Pancreas (tissue), 10 donors: Measurements from ENCODE around the gene MMUT. TPM values are rescaled to one million over a fixed set of nuclear protein-coding genes. Genes with fewer than 3 reads are reported as not detected.

Experiments used
- ATAC-seq, 4 donors: fragments of 200-7000 bp; cut with Tn5 transposase; one replicate each; pipeline versions ENCODE4 v1.8.0 to v1.9.1; 2020; ENCODE audit warnings: mild to moderate bottlenecking in 4 of 4, moderate library complexity in 4 of 4
- DNase-seq, 6 donors: peaks; one replicate each; pipeline ENCODE4 v3.0.0-alpha.2; 2020
- FAIRE-seq: peaks from 2 replicates; lab custom pipeline; 2012; peaks lifted over from hg19 to GRCh38; lab: Jason Lieb, UNC
- H3K27ac ChIP-seq, 4 donors: fragments of 200-600 bp; sonication (generic); 1 replicate in 3 of 4; 2 replicates in 1 of 4; pipeline versions ENCODE4 v1.5.0 to v1.8.0; 2020
- H3K27me3 ChIP-seq, 4 donors: fragments of 200-600 bp; one replicate each; pipeline ENCODE4 v1.8.0; 2021
- H3K36me3 ChIP-seq, 3 donors: fragments of 200-600 bp; sonication (generic) in 1 of 3; one replicate each; pipeline versions ENCODE4 v1.5.0 to v1.8.0; 2020 to 2021
- H3K4me1 ChIP-seq, 3 donors: fragments of 200-600 bp; one replicate each; pipeline ENCODE4 v1.8.0; 2021
- H3K4me3 ChIP-seq, 4 donors: fragments of 200-600 bp; sonication (generic) in 2 of 4; one replicate each; pipeline versions ENCODE4 v1.5.0 to v1.8.0; 2020 to 2021
- H3K9me3 ChIP-seq, 4 donors: fragments of 200-600 bp; one replicate each; pipeline ENCODE4 v1.8.0; 2021
- WGBS, 2 donors: extraction: QIAGEN DNeasy Blood & Tissue Kit; methylation state at CpG; one replicate each; pipeline ENCODE4 v1.1.7; 2013; 5-methylcytosine and 5-hydroxymethylcytosine counted together
- intact Hi-C, 3 donors: fragments of 100-400 bp; cut with DNase I; formaldehyde crosslinking; loops; one replicate each; pipeline versions ENCODE4 v1.11.1 to v1.14.2; 2022
- polyA plus RNA-seq, 2 donors: library from polyadenylated mRNA; stranded (reverse); fragments of 200-250 nt; gene quantifications; one replicate each; pipeline ENCODE4 v1.2.3, GENCODE V29; 2013
- total RNA-seq, 6 donors: library from RNA; stranded (reverse); fragmentation: NEBNext Ultra II Directional in 4 of 6; extraction: Animal tissue kit (Norgen Biotek cat#: 25700) in 4 of 6; gene quantifications; one replicate each; pipeline versions ENCODE4 v1.2.1 to v1.2.4, GENCODE V29; 2021 to 2023
- TF ChIP-seq, protein P1 (sequence below), 4 donors: fragments of 200-600 bp; sonication (generic) in 3 of 4; IDR thresholded peaks; one replicate each; pipeline versions ENCODE4 v1.5.0 to v1.8.0; 2021; ENCODE audit warnings: antibody characterized with exemption in 4 of 4
- donor health status: healthy with polysubstance abuse.
- donor health status: DM: no; HTN: no; CAD: no; lungs with moderate emphysema.
- donor health status: DM: no; HTN: no; CAD: no.
- donor health status: control.
- donor health status: control.
- donor health status: Bipolar disorder and iron deficiency.
- donor health status: DM: yes; HTN: yes; CAD: no.
- donor health status: DM: no; HTN: no; CAD: no.
- donor health status: DM: no; HTN: no; CAD: no.
- donor health status: DM: yes; HTN: yes; CAD: no.

The MMUT gene
- total and polyA plus RNA-seq, 8 donors, result 5.5 to 13.5 (median 11.5) TPM

GRCh38 chr6:49384904-49385303 lies 78.1 kb downstream of the MMUT start:
- TF ChIP-seq, protein P1, sequence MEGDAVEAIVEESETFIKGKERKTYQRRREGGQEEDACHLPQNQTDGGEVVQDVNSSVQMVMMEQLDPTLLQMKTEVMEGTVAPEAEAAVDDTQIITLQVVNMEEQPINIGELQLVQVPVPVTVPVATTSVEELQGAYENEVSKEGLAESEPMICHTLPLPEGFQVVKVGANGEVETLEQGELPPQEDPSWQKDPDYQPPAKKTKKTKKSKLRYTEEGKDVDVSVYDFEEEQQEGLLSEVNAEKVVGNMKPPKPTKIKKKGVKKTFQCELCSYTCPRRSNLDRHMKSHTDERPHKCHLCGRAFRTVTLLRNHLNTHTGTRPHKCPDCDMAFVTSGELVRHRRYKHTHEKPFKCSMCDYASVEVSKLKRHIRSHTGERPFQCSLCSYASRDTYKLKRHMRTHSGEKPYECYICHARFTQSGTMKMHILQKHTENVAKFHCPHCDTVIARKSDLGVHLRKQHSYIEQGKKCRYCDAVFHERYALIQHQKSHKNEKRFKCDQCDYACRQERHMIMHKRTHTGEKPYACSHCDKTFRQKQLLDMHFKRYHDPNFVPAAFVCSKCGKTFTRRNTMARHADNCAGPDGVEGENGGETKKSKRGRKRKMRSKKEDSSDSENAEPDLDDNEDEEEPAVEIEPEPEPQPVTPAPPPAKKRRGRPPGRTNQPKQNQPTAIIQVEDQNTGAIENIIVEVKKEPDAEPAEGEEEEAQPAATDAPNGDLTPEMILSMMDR (IDR thresholded peaks at IDR 0.05), result no peak
- Histone ChIP-seq H3K4me3 (no peak overlapping the region), H3K9me3 (no peaks in the 10 kb centered on the region), H3K27ac (no peak overlapping the region), H3K4me1 (no peaks in the 10 kb centered on the region), H3K36me3 (no peaks in the 10 kb centered on the region), H3K27me3 (no peaks in the 10 kb centered on the region)
- intact Hi-C loops, result no loop called here
- no peak for ATAC-seq
- no peak for DNase-seq
- no peak for FAIRE-seq
- 63 to 77% methylated on average over 2 of the region's 2 CpGs for WGBS, 2 donors

Other genes with a start within 250 kb of the MMUT start
- gene CENPQ, start 117 bp upstream of the MMUT start, total RNA-seq, result 1 to 10 TPM in 4 of 6 donors, under 1 TPM in 2; 0.88 to 2.7 (median 1.2) TPM
- gene CENPQ, start 117 bp upstream of the MMUT start, polyA plus RNA-seq, result 1 to 10 TPM; 1.4 to 3.1 TPM
- gene GLYATL3, start 36.7 kb upstream of the MMUT start, total RNA-seq, result not detected
- under 1 TPM in 1 of 2 donors, not detected in 1; 0.09 TPM for gene GLYATL3, start 36.7 kb upstream of the MMUT start, polyA plus RNA-seq
- gene C6orf141, start 87.4 kb upstream of the MMUT start, total RNA-seq, result 1 to 10 TPM; 2.4 to 9.3 (median 4.6) TPM
- gene C6orf141, start 87.4 kb upstream of the MMUT start, polyA plus RNA-seq, result 10 to 100 TPM; 14.5 to 21.1 TPM
- gene RHAG, start 173.6 kb upstream of the MMUT start, total RNA-seq, result under 1 TPM in 1 of 6 donors, not detected in 5; 0.28 TPM
- not detected for gene RHAG, start 173.6 kb upstream of the MMUT start, polyA plus RNA-seq